ENCODE data around the gene RGS6.

GRCh38 chr14:72528863-72529175, 596.6 kb downstream of the RGS6 start:
- no peak for TF ChIP-seq CTCF (IDR thresholded peaks at IDR 0.05)
- TF ChIP-seq POLR2A (IDR thresholded peaks at IDR 0.05): no peak
